Mesendoderm (in vitro differentiated cells): ENCODE results near the gene DOCK7. TPM values are rescaled to one million over a fixed set of nuclear protein-coding genes. Genes with fewer than 3 reads are reported as not detected.

Experiments used
- DNase-seq: peaks from one replicate; pipeline ENCODE4 v3.0.0; 2013
- H2AK5ac ChIP-seq: 2 replicates; pipeline ENCODE4 v1.6.1; 2013; ENCODE audit warnings: low read length, inconsistent platforms
- H2BK120ac ChIP-seq: 2 replicates; pipeline ENCODE4 v1.6.1; 2013; ENCODE audit warnings: low read depth, mild to moderate bottlenecking, low read length, moderate library complexity, mixed read lengths
- H2BK15ac ChIP-seq: replicated peaks from 2 replicates; pipeline ENCODE4 v1.6.1; 2013; ENCODE audit warnings: low read depth, mild to moderate bottlenecking, moderate library complexity
- H2BK5ac ChIP-seq: 2 replicates; pipeline ENCODE4 v1.6.1; 2013; ENCODE audit warnings: low read length, inconsistent platforms
- H3K18ac ChIP-seq: 2 replicates; pipeline ENCODE4 v1.6.1; 2013; ENCODE audit warnings: mild to moderate bottlenecking, low read length, mixed read lengths
- H3K23ac ChIP-seq: one replicate; pipeline ENCODE4 v1.6.1; 2013; ENCODE audit warnings: low read length
- H3K27ac ChIP-seq: 2 replicates; pipeline ENCODE4 v1.5.1; 2013; ENCODE audit warnings: low read depth, mild to moderate bottlenecking, inconsistent platforms, low read length, moderate library complexity
- H3K27me3 ChIP-seq: 2 replicates; pipeline ENCODE4 v1.6.1; 2013; ENCODE audit warnings: low read length, control low read depth, mild to moderate bottlenecking, inconsistent platforms; ENCODE audit not compliant: insufficient read depth, poor library complexity
- H3K36me3 ChIP-seq: 2 replicates; pipeline ENCODE4 v1.6.1; 2013; ENCODE audit warnings: low read length, inconsistent platforms; ENCODE audit not compliant: control insufficient read depth, insufficient read depth
- H3K4ac ChIP-seq: one replicate; pipeline ENCODE4 v1.6.1; 2013; ENCODE audit warnings: low read depth, mild to moderate bottlenecking, low read length, moderate library complexity
- H3K4me1 ChIP-seq: 2 replicates; pipeline ENCODE4 v1.6.1; 2013; ENCODE audit warnings: low read depth, low read length, inconsistent platforms; ENCODE audit not compliant: control insufficient read depth
- H3K4me2 ChIP-seq: 2 replicates; pipeline ENCODE4 v1.6.1; 2013; ENCODE audit warnings: low read length
- H3K4me3 ChIP-seq: 2 replicates; pipeline ENCODE4 v1.5.1; 2013; ENCODE audit warnings: mild to moderate bottlenecking, low read length
- H3K56ac ChIP-seq: one replicate; pipeline ENCODE4 v1.6.1; 2013; ENCODE audit warnings: low read length
- H3K79me1 ChIP-seq: 2 replicates; pipeline ENCODE4 v1.6.1; 2013; ENCODE audit warnings: low read length, inconsistent platforms
- H3K79me2 ChIP-seq: 2 replicates; pipeline ENCODE4 v1.6.1; 2013; ENCODE audit warnings: mild to moderate bottlenecking, low read length; ENCODE audit not compliant: control insufficient read depth, insufficient read depth
- H3K9ac ChIP-seq: 2 replicates; pipeline ENCODE4 v1.6.1; 2013; ENCODE audit warnings: low read length, inconsistent platforms
- H4K5ac ChIP-seq: one replicate; pipeline ENCODE4 v1.6.1; 2013; ENCODE audit warnings: low read length
- H4K8ac ChIP-seq: one replicate; pipeline ENCODE4 v1.6.1; 2013; ENCODE audit warnings: low read depth, mild to moderate bottlenecking, control low read depth, low read length, moderate library complexity
- WGBS: extraction: QIAGEN DNeasy Blood & Tissue Kit; methylation state at CpG from one replicate; pipeline ENCODE4 v1.1.7; 2013; ENCODE audit warnings: low lambda C conversion rate, missing lambda C conversion rate; ENCODE audit not compliant: insufficient coverage; ENCODE audit errors: extremely low coverage; 5-methylcytosine and 5-hydroxymethylcytosine counted together
- polyA plus RNA-seq, 2 experiments: library from polyadenylated mRNA; stranded (reverse); fragments of 200-250 nt; gene quantifications; one replicate each; pipeline ENCODE4 v1.2.3, GENCODE V29; 2013

The DOCK7 gene, protein sequence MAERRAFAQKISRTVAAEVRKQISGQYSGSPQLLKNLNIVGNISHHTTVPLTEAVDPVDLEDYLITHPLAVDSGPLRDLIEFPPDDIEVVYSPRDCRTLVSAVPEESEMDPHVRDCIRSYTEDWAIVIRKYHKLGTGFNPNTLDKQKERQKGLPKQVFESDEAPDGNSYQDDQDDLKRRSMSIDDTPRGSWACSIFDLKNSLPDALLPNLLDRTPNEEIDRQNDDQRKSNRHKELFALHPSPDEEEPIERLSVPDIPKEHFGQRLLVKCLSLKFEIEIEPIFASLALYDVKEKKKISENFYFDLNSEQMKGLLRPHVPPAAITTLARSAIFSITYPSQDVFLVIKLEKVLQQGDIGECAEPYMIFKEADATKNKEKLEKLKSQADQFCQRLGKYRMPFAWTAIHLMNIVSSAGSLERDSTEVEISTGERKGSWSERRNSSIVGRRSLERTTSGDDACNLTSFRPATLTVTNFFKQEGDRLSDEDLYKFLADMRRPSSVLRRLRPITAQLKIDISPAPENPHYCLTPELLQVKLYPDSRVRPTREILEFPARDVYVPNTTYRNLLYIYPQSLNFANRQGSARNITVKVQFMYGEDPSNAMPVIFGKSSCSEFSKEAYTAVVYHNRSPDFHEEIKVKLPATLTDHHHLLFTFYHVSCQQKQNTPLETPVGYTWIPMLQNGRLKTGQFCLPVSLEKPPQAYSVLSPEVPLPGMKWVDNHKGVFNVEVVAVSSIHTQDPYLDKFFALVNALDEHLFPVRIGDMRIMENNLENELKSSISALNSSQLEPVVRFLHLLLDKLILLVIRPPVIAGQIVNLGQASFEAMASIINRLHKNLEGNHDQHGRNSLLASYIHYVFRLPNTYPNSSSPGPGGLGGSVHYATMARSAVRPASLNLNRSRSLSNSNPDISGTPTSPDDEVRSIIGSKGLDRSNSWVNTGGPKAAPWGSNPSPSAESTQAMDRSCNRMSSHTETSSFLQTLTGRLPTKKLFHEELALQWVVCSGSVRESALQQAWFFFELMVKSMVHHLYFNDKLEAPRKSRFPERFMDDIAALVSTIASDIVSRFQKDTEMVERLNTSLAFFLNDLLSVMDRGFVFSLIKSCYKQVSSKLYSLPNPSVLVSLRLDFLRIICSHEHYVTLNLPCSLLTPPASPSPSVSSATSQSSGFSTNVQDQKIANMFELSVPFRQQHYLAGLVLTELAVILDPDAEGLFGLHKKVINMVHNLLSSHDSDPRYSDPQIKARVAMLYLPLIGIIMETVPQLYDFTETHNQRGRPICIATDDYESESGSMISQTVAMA (N-terminal part only)
- polyA plus RNA-seq (2013, experiment 1 of 2) = 20.9 TPM
- 17.9 TPM for polyA plus RNA-seq (2013, experiment 2 of 2)

DNA sequence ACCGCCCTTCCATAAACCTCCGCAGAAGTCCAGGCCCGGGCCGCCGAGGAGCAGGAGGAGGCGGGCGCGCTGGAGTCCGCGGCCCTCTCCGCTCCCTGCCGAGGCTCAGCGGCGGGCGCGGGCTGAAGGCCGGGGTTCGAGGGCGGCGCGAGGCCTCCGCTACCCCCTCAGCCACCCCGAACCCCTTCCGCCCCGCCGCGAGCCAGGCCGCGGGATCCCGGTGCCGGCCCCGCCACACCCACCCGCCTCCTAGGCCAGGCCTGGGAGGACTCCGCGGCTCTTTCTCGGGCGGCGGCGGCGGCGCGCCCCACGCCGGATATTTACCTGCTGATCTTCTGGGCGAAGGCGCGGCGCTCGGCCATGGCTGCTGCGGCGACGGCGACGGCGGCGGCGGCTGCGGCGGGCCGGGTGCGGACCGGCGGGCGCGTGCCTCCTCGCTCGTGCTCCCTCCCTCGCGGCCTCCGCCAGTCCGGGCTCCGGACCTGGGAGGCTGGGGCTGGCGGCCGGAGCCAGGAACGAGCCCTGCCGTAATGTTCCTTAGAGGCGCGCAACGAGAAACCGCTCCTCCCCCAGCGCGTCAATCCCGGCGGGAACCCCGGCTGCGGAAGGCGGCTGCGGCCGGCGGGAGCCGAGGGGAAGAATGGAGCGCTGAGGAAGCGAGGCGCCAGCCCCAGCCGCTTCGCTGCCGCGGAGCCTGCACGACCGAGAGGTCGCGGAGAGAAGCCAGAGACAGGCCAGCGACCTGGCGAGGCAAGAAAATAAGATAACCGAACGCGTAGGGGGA, at the start of gene DOCK7:
Gene DOCK7 (minus strand): TSS at position 484 of the 784 bp plus-strand sequence. CDS start 122 bp downstream, at position 362.
- peak within 1 kb of the TSS; percentile 98 for H3K56ac ChIP-seq
- H2BK15ac ChIP-seq = no peak within 1 kb of the TSS
- peak within 1 kb of the TSS; percentile 99 for H3K18ac ChIP-seq
- H2BK5ac ChIP-seq = peak within 1 kb of the TSS; percentile 76
- no peaks in the 10 kb centered on the region for H3K36me3 ChIP-seq
- peak; percentile 94 for DNase-seq
- peak within 1 kb of the TSS; percentile 33 for H3K4me2 ChIP-seq
- H2BK120ac ChIP-seq = peak within 1 kb of the TSS; percentile 82
- H3K9ac ChIP-seq = peak within 1 kb of the TSS; percentile 93
- H3K4me3 ChIP-seq = peak within 1 kb of the TSS; percentile 86
- H4K8ac ChIP-seq = peak within 1 kb of the TSS; percentile 94
- H2AK5ac ChIP-seq = no peak within 1 kb of the TSS
- H3K79me2 ChIP-seq = peaks cover 5% of the 10 kb centered on the region
- no CpG with 5 or more reads among the region's 107 CpGs for WGBS
- H3K27ac ChIP-seq = peak within 1 kb of the TSS; percentile 88
- peak within 1 kb of the TSS; percentile 90 for H3K4ac ChIP-seq
- H3K79me1 ChIP-seq = peaks cover 4% of the 10 kb centered on the region
- no peak within 1 kb of the TSS for H4K5ac ChIP-seq
- peak within 1 kb of the TSS; percentile 76 for H3K23ac ChIP-seq
- H3K27me3 ChIP-seq = no peaks in the 10 kb centered on the region
- H3K4me1 ChIP-seq = peaks cover 5% of the 10 kb centered on the region

DNA sequence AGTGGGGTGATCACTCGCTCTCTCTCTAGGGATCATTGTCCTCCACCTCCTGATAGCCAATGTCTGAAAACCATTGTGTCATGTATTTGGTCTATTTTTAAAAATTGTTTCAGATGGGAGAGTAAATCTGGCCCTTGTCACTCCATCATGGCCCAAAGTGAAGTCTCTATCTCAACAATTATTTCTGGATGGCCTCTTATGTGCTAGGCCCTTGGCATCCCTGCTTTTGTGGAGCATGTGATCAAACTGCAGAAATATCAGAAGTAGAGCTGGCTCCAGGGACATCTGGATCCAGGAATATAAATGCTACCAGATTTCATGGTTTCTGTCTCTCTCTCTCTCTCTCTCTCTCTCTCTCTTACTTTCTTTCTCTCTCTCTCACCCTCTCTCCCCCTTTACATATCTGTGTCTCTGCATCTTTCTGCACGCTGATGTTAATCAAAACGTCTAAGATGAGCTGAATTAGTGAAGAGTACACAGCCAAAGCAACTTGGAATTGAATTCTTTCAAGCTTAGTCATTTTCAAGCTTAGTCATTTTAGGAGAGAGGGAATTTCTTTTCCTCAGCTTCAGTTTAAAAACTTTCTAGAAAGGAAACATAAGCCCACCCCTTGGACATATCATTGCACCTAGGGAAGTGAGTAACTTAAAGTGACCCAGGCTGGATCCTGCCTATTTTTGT, 47.4 kb upstream of the DOCK7 start:
- H4K8ac ChIP-seq = no peak overlapping the region
- H3K4me1 ChIP-seq = no peaks in the 10 kb centered on the region
- no peak overlapping the region for H3K4ac ChIP-seq
- no peak overlapping the region for H2AK5ac ChIP-seq
- no peaks in the 10 kb centered on the region for H3K79me2 ChIP-seq
- no peaks in the 10 kb centered on the region for H3K36me3 ChIP-seq
- no peak overlapping the region for H3K27ac ChIP-seq
- H3K23ac ChIP-seq = no peak overlapping the region
- H2BK5ac ChIP-seq = no peak overlapping the region
- H3K4me3 ChIP-seq = no peak overlapping the region
- H4K5ac ChIP-seq = no peak overlapping the region
- no peaks in the 10 kb centered on the region for H3K79me1 ChIP-seq
- H3K27me3 ChIP-seq = no peaks in the 10 kb centered on the region
- H3K9ac ChIP-seq = no peak overlapping the region
- no peak overlapping the region for H3K18ac ChIP-seq
- WGBS = no CpG with 5 or more reads among the region's 3 CpGs
- H3K56ac ChIP-seq = no peak overlapping the region
- no peak overlapping the region for H2BK120ac ChIP-seq
- no peak overlapping the region for H2BK15ac ChIP-seq
- DNase-seq = no peak
- H3K4me2 ChIP-seq = no peak overlapping the region

DNA sequence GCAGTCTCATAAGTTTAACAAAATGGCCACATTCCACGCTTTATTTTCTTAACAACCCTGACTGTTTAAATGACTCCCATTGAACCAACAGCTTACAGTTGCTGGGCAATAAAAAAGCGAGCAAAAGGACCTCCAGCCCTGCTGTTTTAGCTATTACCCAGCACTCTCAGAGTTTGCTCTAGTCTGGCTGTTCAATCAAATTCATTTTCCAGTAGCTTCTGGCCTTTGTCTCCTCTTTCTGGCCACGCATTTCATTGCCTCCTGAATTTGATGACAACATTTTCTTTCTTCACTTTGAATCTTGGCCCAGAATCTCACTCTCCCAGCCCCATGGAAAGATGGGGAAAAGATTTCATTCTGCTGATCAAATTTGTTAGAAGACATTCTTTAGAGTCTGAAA, 44.1 kb upstream of the DOCK7 start:
- no peak overlapping the region for H3K4me2 ChIP-seq
- no peak overlapping the region for H2BK15ac ChIP-seq
- no peak overlapping the region for H2BK120ac ChIP-seq
- WGBS = no CpG with 5 or more reads among the region's 3 CpGs
- no peak overlapping the region for H3K27ac ChIP-seq
- H3K79me1 ChIP-seq = no peaks in the 10 kb centered on the region
- no peak for DNase-seq
- H2BK5ac ChIP-seq = no peak overlapping the region
- H3K4me1 ChIP-seq = peaks cover 2% of the 10 kb centered on the region
- H3K56ac ChIP-seq = no peak overlapping the region
- H3K23ac ChIP-seq = no peak overlapping the region
- no peak overlapping the region for H3K4ac ChIP-seq
- no peak overlapping the region for H4K8ac ChIP-seq
- H3K4me3 ChIP-seq = no peak overlapping the region
- no peaks in the 10 kb centered on the region for H3K79me2 ChIP-seq
- H3K9ac ChIP-seq = no peak overlapping the region
- H3K27me3 ChIP-seq = no peaks in the 10 kb centered on the region
- no peak overlapping the region for H2AK5ac ChIP-seq
- H3K18ac ChIP-seq = no peak overlapping the region
- H4K5ac ChIP-seq = no peak overlapping the region
- H3K36me3 ChIP-seq = no peaks in the 10 kb centered on the region

DNA sequence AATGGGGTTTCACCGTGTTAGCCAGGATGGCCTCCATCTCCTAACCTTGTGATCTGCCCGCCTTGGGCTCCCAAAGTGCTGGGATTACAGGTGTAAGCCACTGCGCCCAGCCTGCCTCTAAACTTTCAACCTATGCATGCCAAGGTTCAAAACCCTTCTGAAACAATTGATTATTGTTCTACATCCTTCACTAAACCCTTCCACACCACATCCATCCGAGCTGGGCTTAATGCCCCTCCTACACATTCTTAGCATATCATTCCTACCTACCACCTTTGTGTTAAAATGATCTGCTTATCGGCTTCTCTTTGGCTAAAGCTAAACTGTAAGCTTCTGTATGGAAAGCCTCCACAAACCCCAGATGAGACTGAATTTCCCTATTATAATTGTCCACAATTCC, 40.8 kb upstream of the DOCK7 start:
- no peak overlapping the region for H2BK5ac ChIP-seq
- no peaks in the 10 kb centered on the region for H3K27me3 ChIP-seq
- no peak overlapping the region for H3K18ac ChIP-seq
- no peak overlapping the region for H3K4me2 ChIP-seq
- no peak overlapping the region for H3K9ac ChIP-seq
- no peak overlapping the region for H3K23ac ChIP-seq
- H4K8ac ChIP-seq = no peak overlapping the region
- no peaks in the 10 kb centered on the region for H3K79me2 ChIP-seq
- H2AK5ac ChIP-seq = no peak overlapping the region
- no peak overlapping the region for H2BK15ac ChIP-seq
- no peak overlapping the region for H3K56ac ChIP-seq
- peaks cover 2% of the 10 kb centered on the region for H3K4me1 ChIP-seq
- H3K27ac ChIP-seq = no peak overlapping the region
- H3K4me3 ChIP-seq = no peak overlapping the region
- WGBS = no CpG with 5 or more reads among the region's 5 CpGs
- H3K4ac ChIP-seq = no peak overlapping the region
- H4K5ac ChIP-seq = no peak overlapping the region
- H2BK120ac ChIP-seq = no peak overlapping the region
- H3K79me1 ChIP-seq = no peaks in the 10 kb centered on the region
- DNase-seq = peak; percentile 87
- no peaks in the 10 kb centered on the region for H3K36me3 ChIP-seq
